SU-DHL-6 (cell line): ENCODE measurements around the gene MYL6B.

Source experiments
- H2AFZ ChIP-seq: fragments of 200-600 bp; sonication (generic); 2 replicates; pipeline ENCODE4 v1.6.1; 2014; ENCODE audit warnings: low read depth, mild to moderate bottlenecking, moderate library complexity, mixed read lengths, antibody characterized with exemption, low read length; ENCODE audit not compliant: severe bottlenecking
- H3F3A ChIP-seq: fragments of 200-600 bp; shearing (Covaris generic); 2 replicates; pipeline ENCODE4 v1.6.0; 2016; ENCODE audit warnings: antibody characterized with exemption, mild to moderate bottlenecking; ENCODE audit not compliant: insufficient read depth
- H3K27ac ChIP-seq: fragments of 200-600 bp; sonication (generic); 2 replicates; pipeline ENCODE4 v1.5.1; 2016; ENCODE audit warnings: low read depth, mild to moderate bottlenecking, low read length, moderate library complexity, mixed read lengths
- H3K27me3 ChIP-seq: fragments of 200-600 bp; sonication (generic), shearing (Covaris generic); 2 replicates; pipeline ENCODE4 v1.6.0; 2014; ENCODE audit warnings: mild to moderate bottlenecking, low read length
- H3K36me3 ChIP-seq: fragments of 200-600 bp; sonication (generic); 2 replicates; pipeline ENCODE4 v1.6.1; 2014; ENCODE audit warnings: mild to moderate bottlenecking, low read length, mixed read lengths
- H3K4me2 ChIP-seq: fragments of 300-600, 200-600 bp; shearing (Covaris generic), sonication (generic); 2 replicates; pipeline ENCODE4 v1.6.0; 2014; ENCODE audit warnings: low read length, low read depth, mild to moderate bottlenecking; ENCODE audit not compliant: poor library complexity, severe bottlenecking
- H3K4me3 ChIP-seq: fragments of 200-600 bp; sonication (generic); 2 replicates; pipeline ENCODE4 v1.5.1; 2014; ENCODE audit warnings: antibody characterized with exemption, low read length, mild to moderate bottlenecking, mixed read lengths; ENCODE audit not compliant: insufficient read depth, poor library complexity, severe bottlenecking
- H3K79me2 ChIP-seq: fragments of 200-600 bp; sonication (generic); 2 replicates; pipeline ENCODE4 v1.6.1; 2014; ENCODE audit warnings: mild to moderate bottlenecking, low read length, moderate library complexity; ENCODE audit not compliant: insufficient read depth
- H3K9ac ChIP-seq: fragments of 200-600 bp; sonication (generic); 2 replicates; pipeline ENCODE4 v1.7.0; 2014; ENCODE audit warnings: mild to moderate bottlenecking, low read length
- H3K9me2 ChIP-seq: fragments of 200-600 bp; sonication (generic); replicated peaks from 2 replicates; pipeline ENCODE4 v1.6.1; 2014; ENCODE audit warnings: low read length; ENCODE audit not compliant: insufficient read depth
- H3K9me3 ChIP-seq: fragments of 200-600 bp; sonication (generic); 2 replicates; pipeline ENCODE4 v1.6.1; 2014; ENCODE audit warnings: low read length, mixed read lengths; ENCODE audit not compliant: insufficient read depth
- H4K20me1 ChIP-seq: fragments of 200-600 bp; sonication (generic); 2 replicates; pipeline ENCODE4 v1.6.1; 2014; ENCODE audit warnings: low read depth, mild to moderate bottlenecking, antibody characterized with exemption, low read length, moderate library complexity, mixed read lengths
- EZH2phosphoT487 ChIP-seq: fragments of 200-600 bp; sonication (generic), shearing (Covaris generic); conservative IDR thresholded peaks from 2 replicates; pipeline ENCODE4 v1.6.1; 2018; ENCODE audit warnings: mild to moderate bottlenecking, antibody characterized with exemption, low read length, moderate library complexity, mixed read lengths
- TF ChIP-seq, protein P1 (sequence below): fragments of 200-600 bp; sonication (generic); IDR thresholded peaks from one replicate; pipeline ENCODE4 v1.5.1; 2017; ENCODE audit warnings: antibody characterized with exemption, mild to moderate bottlenecking, low read length, moderate library complexity; ENCODE audit not compliant: insufficient read depth, poor library complexity, severe bottlenecking

The MYL6B gene

GRCh38 chr12:56124133-56124532 is 28.3 kb upstream of the MYL6B start:
- H2AFZ ChIP-seq, result no peak overlapping the region
- H3K79me2 ChIP-seq, result peaks cover 15% of the 10 kb centered on the region
- peaks cover 25% of the 10 kb centered on the region for H3F3A ChIP-seq
- H3K9ac ChIP-seq, result 0 out of 2 replicates have a peak overlapping the region, but pooled peaks have one; percentile 7
- no peaks in the 10 kb centered on the region for H3K9me2 ChIP-seq
- no peaks in the 10 kb centered on the region for H3K27me3 ChIP-seq
- H4K20me1 ChIP-seq, result no peaks in the 10 kb centered on the region
- no peaks in the 10 kb centered on the region for H3K36me3 ChIP-seq
- H3K27ac ChIP-seq, result peak overlapping the region; percentile 27; the same call in 1 of the 2 replicates
- no peaks in the 10 kb centered on the region for H3K9me3 ChIP-seq
- no peak overlapping the region for H3K4me2 ChIP-seq
- no peak for TF ChIP-seq EZH2phosphoT487
- TF ChIP-seq, protein P1, sequence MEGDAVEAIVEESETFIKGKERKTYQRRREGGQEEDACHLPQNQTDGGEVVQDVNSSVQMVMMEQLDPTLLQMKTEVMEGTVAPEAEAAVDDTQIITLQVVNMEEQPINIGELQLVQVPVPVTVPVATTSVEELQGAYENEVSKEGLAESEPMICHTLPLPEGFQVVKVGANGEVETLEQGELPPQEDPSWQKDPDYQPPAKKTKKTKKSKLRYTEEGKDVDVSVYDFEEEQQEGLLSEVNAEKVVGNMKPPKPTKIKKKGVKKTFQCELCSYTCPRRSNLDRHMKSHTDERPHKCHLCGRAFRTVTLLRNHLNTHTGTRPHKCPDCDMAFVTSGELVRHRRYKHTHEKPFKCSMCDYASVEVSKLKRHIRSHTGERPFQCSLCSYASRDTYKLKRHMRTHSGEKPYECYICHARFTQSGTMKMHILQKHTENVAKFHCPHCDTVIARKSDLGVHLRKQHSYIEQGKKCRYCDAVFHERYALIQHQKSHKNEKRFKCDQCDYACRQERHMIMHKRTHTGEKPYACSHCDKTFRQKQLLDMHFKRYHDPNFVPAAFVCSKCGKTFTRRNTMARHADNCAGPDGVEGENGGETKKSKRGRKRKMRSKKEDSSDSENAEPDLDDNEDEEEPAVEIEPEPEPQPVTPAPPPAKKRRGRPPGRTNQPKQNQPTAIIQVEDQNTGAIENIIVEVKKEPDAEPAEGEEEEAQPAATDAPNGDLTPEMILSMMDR, result no peak
- H3K4me3 ChIP-seq, result no peak overlapping the region

GRCh38 chr12:56126732-56127239 is 25.6 kb upstream of the MYL6B start:
- no peaks in the 10 kb centered on the region for H3K9me3 ChIP-seq
- no peak overlapping the region for H2AFZ ChIP-seq
- H3K9me2 ChIP-seq, result no peaks in the 10 kb centered on the region
- H3K27me3 ChIP-seq, result no peaks in the 10 kb centered on the region
- peak overlapping the region; percentile 83 for H3K27ac ChIP-seq
- H3K36me3 ChIP-seq, result no peaks in the 10 kb centered on the region
- H3K4me2 ChIP-seq, result peak overlapping the region; percentile 69
- H3K79me2 ChIP-seq, result peaks cover 15% of the 10 kb centered on the region; the same call in 1 of the 2 replicates
- TF ChIP-seq, protein P1, result no peak
- TF ChIP-seq EZH2phosphoT487, result no peak
- peak overlapping the region; percentile 50 for H3K9ac ChIP-seq
- no peak overlapping the region for H3K4me3 ChIP-seq
- peaks cover 24% of the 10 kb centered on the region for H3F3A ChIP-seq
- H4K20me1 ChIP-seq, result no peaks in the 10 kb centered on the region

GRCh38 chr12:56127485-56127887 is 24.9 kb upstream of the MYL6B start:
- Histone ChIP-seq H3K9ac (peak overlapping the region; percentile 50), H3K36me3 (no peaks in the 10 kb centered on the region)

More at GRCh38 chr12:56127485-56127887, 24.9 kb upstream of the MYL6B start:
- Histone ChIP-seq H3K27ac (peak overlapping the region; percentile 83), H3K27me3 (no peaks in the 10 kb centered on the region), H4K20me1 (no peaks in the 10 kb centered on the region), H3F3A (peaks cover 24% of the 10 kb centered on the region), H3K79me2 (peaks cover 15% of the 10 kb centered on the region; the same call in 1 of the 2 replicates), H3K4me2 (peak overlapping the region; percentile 69), H2AFZ (no peak overlapping the region), H3K9me3 (no peaks in the 10 kb centered on the region), H3K4me3 (peak overlapping the region; percentile 26), H3K9me2 (no peaks in the 10 kb centered on the region)
- TF ChIP-seq, protein P1, result no peak
- no peak for TF ChIP-seq EZH2phosphoT487
